Measurements from ENCODE around the gene DZANK1. TPM values are rescaled to one million over a fixed set of nuclear protein-coding genes. Genes with fewer than 3 reads are reported as not detected.
"Not testable (repeated sequence)": the region's sequence is repeated elsewhere in the genome, so short reads cannot be mapped to it uniquely, and the experiment has no call there.

DZANK1 gene
- total RNA-seq, 4 donors from 2014 or later, result 1.4 to 2.5 (median 2.1) TPM

DNA sequence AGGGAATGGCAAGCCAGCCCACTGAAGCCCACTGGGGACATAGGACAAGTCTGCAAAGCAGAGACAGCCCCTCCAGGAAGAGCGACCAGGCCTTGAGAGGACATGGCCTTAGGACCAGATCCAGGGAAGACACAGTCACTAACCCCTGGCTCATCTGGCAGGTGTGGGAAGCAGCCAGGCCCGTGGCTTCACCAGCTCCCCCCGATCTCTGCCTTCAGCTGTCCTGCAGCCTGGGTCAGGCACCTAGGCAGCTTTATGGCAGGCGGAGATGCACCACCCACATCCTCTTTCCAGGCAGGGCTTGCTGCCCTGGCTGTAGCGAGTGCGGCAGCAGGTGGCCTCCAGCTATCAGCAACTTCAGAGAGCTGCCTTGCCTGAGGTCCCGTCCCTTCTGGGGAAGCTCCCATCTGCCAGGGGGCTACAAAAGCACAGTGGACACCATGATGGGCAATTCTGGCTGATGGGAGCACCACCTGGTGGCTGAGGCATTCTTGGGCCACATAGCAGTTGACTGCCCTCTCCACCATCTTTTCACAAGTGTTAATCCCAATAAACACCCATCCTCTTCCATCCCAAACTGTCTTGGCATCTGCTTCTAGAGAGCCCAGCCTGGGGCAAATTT is 85.8 kb downstream of the DZANK1 start:
- ATAC-seq (ENCODE audit: low FRiP score) (no peak), DNase-seq (ENCODE audit: low spot score) (no peak)
- TF ChIP-seq, protein P1, sequence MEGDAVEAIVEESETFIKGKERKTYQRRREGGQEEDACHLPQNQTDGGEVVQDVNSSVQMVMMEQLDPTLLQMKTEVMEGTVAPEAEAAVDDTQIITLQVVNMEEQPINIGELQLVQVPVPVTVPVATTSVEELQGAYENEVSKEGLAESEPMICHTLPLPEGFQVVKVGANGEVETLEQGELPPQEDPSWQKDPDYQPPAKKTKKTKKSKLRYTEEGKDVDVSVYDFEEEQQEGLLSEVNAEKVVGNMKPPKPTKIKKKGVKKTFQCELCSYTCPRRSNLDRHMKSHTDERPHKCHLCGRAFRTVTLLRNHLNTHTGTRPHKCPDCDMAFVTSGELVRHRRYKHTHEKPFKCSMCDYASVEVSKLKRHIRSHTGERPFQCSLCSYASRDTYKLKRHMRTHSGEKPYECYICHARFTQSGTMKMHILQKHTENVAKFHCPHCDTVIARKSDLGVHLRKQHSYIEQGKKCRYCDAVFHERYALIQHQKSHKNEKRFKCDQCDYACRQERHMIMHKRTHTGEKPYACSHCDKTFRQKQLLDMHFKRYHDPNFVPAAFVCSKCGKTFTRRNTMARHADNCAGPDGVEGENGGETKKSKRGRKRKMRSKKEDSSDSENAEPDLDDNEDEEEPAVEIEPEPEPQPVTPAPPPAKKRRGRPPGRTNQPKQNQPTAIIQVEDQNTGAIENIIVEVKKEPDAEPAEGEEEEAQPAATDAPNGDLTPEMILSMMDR (IDR thresholded peaks at IDR 0.05), result no peak

GRCh38 chr20:18377896-18378481 is 88.8 kb downstream of the DZANK1 start:
- no peak for DNase-seq (ENCODE audit: low spot score)
- TF ChIP-seq, protein P1 (IDR thresholded peaks at IDR 0.05), result no peak
- no peak for ATAC-seq (ENCODE audit: low FRiP score)

- not testable (repeated sequence) for DNase-seq (ENCODE audit: low spot score); ATAC-seq (ENCODE audit: low FRiP score)
Observed at GRCh38 chr20:18375551-18375950, 91.3 kb downstream of the DZANK1 start.

- TF ChIP-seq, protein P1 (IDR thresholded peaks at IDR 0.05), result no peak
- no peak for DNase-seq (ENCODE audit: low spot score)
- no peak for ATAC-seq (ENCODE audit: low FRiP score)
Observed at GRCh38 chr20:18372296-18372695, 94.5 kb downstream of the DZANK1 start.

DNA sequence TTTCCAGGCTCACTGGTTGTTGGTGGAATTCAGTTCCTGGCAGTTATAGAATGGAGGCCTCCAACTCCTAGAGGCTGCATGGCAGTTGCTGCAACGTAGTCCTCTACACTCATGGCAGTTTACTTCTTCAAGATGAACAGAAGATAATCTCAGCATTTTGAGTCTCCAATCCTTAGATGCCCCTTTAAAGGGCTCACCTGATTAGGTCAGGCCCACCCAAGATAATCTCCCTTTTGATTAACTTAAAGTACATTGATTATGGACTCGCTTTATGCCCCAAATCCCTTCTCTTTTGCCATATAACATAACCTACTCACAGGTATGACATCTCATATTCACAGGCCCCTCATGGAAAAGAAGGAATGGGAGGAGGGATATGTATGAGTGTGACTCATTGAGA is 102.1 kb downstream of the DZANK1 start:
- DNase-seq (ENCODE audit: low spot score), result no peak
- TF ChIP-seq, protein P1 (IDR thresholded peaks at IDR 0.05), result no peak

GRCh38 chr20:18363708-18364107 is 103.1 kb downstream of the DZANK1 start:
- DNase-seq (ENCODE audit: low spot score) (no peak), ATAC-seq (ENCODE audit: low FRiP score) (no peak)
- TF ChIP-seq, protein P1 (IDR thresholded peaks at IDR 0.05), result no peak

More for the DNA sequence above, 102.1 kb downstream of the DZANK1 start:
- no peak for ATAC-seq (ENCODE audit: low FRiP score)

DNA sequence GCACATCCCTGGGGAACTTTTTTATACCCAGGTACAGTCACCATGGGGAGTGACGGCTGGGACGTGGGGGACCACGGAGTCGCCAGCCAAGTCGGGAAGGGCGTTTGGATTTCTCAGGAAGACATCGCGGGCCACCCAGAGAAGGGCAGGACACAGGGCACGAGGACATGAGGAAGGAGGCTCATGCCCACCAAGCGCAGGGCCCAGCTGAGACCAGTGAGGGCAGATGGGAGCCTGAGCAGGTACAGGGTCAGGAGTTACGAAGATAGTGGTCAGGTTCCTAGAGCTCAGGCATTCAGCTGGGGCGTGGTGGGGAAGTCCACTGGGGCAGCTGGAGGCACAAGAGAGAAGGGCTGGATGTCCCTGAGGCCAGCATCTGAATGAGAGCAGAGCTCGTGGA is 103.9 kb downstream of the DZANK1 start:
- ATAC-seq (ENCODE audit: low FRiP score), result no peak
- DNase-seq (ENCODE audit: low spot score), result no peak
- TF ChIP-seq, protein P1 (IDR thresholded peaks at IDR 0.05), result no peak

Measured in omental fat pad (tissue), 4 donors.